Calu3 (cell line): ENCODE data around the gene TENM4. TPM values are rescaled to one million over a fixed set of nuclear protein-coding genes. Genes with fewer than 3 reads are reported as not detected.

Experiments used
- BruUV-seq: library from RNA; stranded (reverse); fragments of 400-500 nt; replicated peaks from 2 replicates; lab custom pipeline; 2021; lab: Mats Ljungman, UMichigan
- CTCF ChIA-PET: fragments of 300-600 bp; sonication (Branson Sonifier 250); formaldehyde crosslinking; loops from one replicate; lab custom pipeline; 2022; ENCODE audit warnings: antibody characterized with exemption; lab: Charles Lee
- DNase-seq: peaks from one replicate; pipeline ENCODE4 v3.0.0; 2022
- H3K27ac Mint-ChIP-seq: one replicate; pipeline ENCODE4 v1.8.0; 2022; ENCODE audit warnings: mixed read lengths; ENCODE audit not compliant: unreplicated experiment
- H3K27me3 Mint-ChIP-seq: one replicate; pipeline ENCODE4 v1.8.0; 2022; ENCODE audit warnings: mixed read lengths; ENCODE audit not compliant: unreplicated experiment
- H3K36me3 Mint-ChIP-seq: one replicate; pipeline ENCODE4 v1.8.0; 2022; ENCODE audit warnings: mild to moderate bottlenecking, moderate library complexity, mixed read lengths; ENCODE audit not compliant: insufficient read depth, unreplicated experiment
- H3K4me1 Mint-ChIP-seq: one replicate; pipeline ENCODE4 v1.8.0; 2022; ENCODE audit warnings: mild to moderate bottlenecking, low read depth, mixed read lengths; ENCODE audit not compliant: unreplicated experiment
- H3K4me3 Mint-ChIP-seq: one replicate; pipeline ENCODE4 v1.8.0; 2022; ENCODE audit warnings: mild to moderate bottlenecking, low read depth, moderate library complexity, mixed read lengths; ENCODE audit not compliant: unreplicated experiment
- H3K9me3 Mint-ChIP-seq: one replicate; pipeline ENCODE4 v1.8.0; 2022; ENCODE audit warnings: low read depth, mixed read lengths; ENCODE audit not compliant: unreplicated experiment
- CTCF ChIP-seq: fragments of 200-600 bp; IDR thresholded peaks from one replicate; pipeline ENCODE4 v1.8.0; 2022; ENCODE audit warnings: antibody characterized with exemption; ENCODE audit not compliant: unreplicated experiment
- intact Hi-C: fragments of 100-400 bp; cut with micrococcal nuclease; formaldehyde crosslinking; loops from one replicate; pipeline ENCODE4 v1.10.0; 2022; ENCODE audit not compliant: unreplicated experiment
- total RNA-seq: library from RNA; stranded (reverse); gene quantifications from 2 replicates; pipeline ENCODE4 v1.2.3, GENCODE V29; 2022

Gene TENM4
- total RNA-seq, 1 experiment from 2014 or later: not detected

GRCh38 chr11:78943154-78943553 lies 497.7 kb downstream of the TENM4 start:
- Mint-ChIP-seq H3K36me3 (no peaks in the 10 kb centered on the region), H3K4me3 (no peak overlapping the region), H3K27ac (no peak overlapping the region), H3K4me1 (peaks cover 22% of the 10 kb centered on the region), H3K27me3 (no peaks in the 10 kb centered on the region), H3K9me3 (no peaks in the 10 kb centered on the region)
- CTCF ChIA-PET: no interaction called here
- intact Hi-C loops: no loop called here
- no peak for TF ChIP-seq CTCF
- DNase-seq: no peak
- no TSS peak for BruUV-seq

- intact Hi-C loops: no loop called here
- no peak overlapping the region for H3K4me3 Mint-ChIP-seq
- H3K4me1 Mint-ChIP-seq: peaks cover 9% of the 10 kb centered on the region
- no peaks in the 10 kb centered on the region for H3K27me3 Mint-ChIP-seq
- H3K9me3 Mint-ChIP-seq: no peaks in the 10 kb centered on the region
- DNase-seq: no peak
- no peak overlapping the region for H3K27ac Mint-ChIP-seq
- no TSS peak for BruUV-seq
- H3K36me3 Mint-ChIP-seq: no peaks in the 10 kb centered on the region
- TF ChIP-seq CTCF: no peak
- CTCF ChIA-PET: no interaction called here
Measured at GRCh38 chr11:78941226-78941851, 499.5 kb downstream of the TENM4 start.

- Mint-ChIP-seq H3K27me3 (no peaks in the 10 kb centered on the region), H3K9me3 (no peaks in the 10 kb centered on the region), H3K4me1 (peaks cover 2% of the 10 kb centered on the region), H3K4me3 (no peak overlapping the region), H3K36me3 (no peaks in the 10 kb centered on the region), H3K27ac (no peak overlapping the region)
- no TSS peak for BruUV-seq
- intact Hi-C loops: no loop called here
- TF ChIP-seq CTCF: no peak
- DNase-seq: no peak
- CTCF ChIA-PET: no interaction called here
Measured at GRCh38 chr11:78940500-78941225, 500.2 kb downstream of the TENM4 start.

GRCh38 chr11:78938971-78939370 lies 501.9 kb downstream of the TENM4 start:
- DNase-seq: no peak
- intact Hi-C loops: no loop called here
- Mint-ChIP-seq H3K27me3 (no peaks in the 10 kb centered on the region), H3K9me3 (no peaks in the 10 kb centered on the region), H3K27ac (no peak overlapping the region), H3K36me3 (no peaks in the 10 kb centered on the region), H3K4me1 (no peaks in the 10 kb centered on the region), H3K4me3 (no peak overlapping the region)
- no peak for TF ChIP-seq CTCF
- no TSS peak for BruUV-seq
- CTCF ChIA-PET: no interaction called here
